Gastroesophageal sphincter (tissue), 3 donors: ENCODE measurements around the gene PLXNA2.

Experiments
- CTCF ChIP-seq, 4 experiments: fragments of 200-600 bp in 2 of 4; fragments of 450-650 bp in 2 of 4; sonication (generic) in 1 of 4; IDR thresholded peaks; one replicate each; pipeline ENCODE4 v1.5.1; 2017 to 2019; ENCODE audit warnings: antibody characterized with exemption in 4 of 4, mild to moderate bottlenecking in 2 of 4, moderate library complexity in 2 of 4
- EP300 ChIP-seq: sonication (generic); formaldehyde crosslinking; IDR thresholded peaks from one replicate; pipeline ENCODE4 v1.6.1; 2017; ENCODE audit warnings: antibody characterized with exemption, mild to moderate bottlenecking
- POLR2A ChIP-seq, 2 donors: fragments of 450-650 bp; IDR thresholded peaks; one replicate each; pipeline ENCODE4 v1.6.1; 2017; ENCODE audit warnings: antibody characterized with exemption in 2 of 2, mild to moderate bottlenecking in 2 of 2, moderate library complexity in 1 of 2

- TF ChIP-seq POLR2A (IDR thresholded peaks at IDR 0.05) (no peak), CTCF (IDR thresholded peaks at IDR 0.05) (no peak), EP300 (no peak)
Measured at GRCh38 chr1:208272713-208273112, 28.5 kb upstream of the PLXNA2 start.
